Measurements from ENCODE around the gene RPL27A. TPM values are rescaled to one million over a fixed set of nuclear protein-coding genes. Genes with fewer than 3 reads are reported as not detected.

RPL27A gene
- total RNA-seq, 1 donor from 2014 or later = 766 TPM

DNA sequence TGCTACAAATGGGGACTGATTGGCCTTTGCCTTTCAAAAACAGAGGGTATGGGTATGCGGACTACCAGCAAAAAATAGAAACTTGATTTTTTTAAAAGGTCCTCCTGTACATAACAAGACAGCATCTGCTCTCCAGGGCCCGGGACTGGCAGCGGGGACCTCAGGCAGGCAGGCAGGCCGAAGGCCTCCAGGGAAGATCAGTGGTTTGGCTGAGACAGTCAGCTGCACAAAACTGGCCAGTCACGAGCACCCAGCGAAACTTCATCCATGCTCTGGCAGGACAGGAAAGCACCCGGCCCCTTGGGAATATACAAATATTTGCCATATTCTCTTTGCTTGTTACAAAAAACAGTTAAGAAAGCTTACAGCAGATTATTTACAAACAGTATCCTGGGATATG lies 11.0 kb downstream of the RPL27A start:
- Mint-ChIP-seq H3K4me1 (ENCODE audit: low read depth) (peaks cover 19% of the 10 kb centered on the region), H3K4me3 (ENCODE audit: low read depth) (no peak overlapping the region), H3K27ac (no peak overlapping the region), H3K36me3 (ENCODE audit: low read depth) (peaks cover 69% of the 10 kb centered on the region), H3K9me3 (no peaks in the 10 kb centered on the region), H3K27me3 (ENCODE audit: low read depth) (no peaks in the 10 kb centered on the region)
- no peak for DNase-seq (ENCODE audit: low spot score)
- intact Hi-C loops (cut with micrococcal nuclease) = no loop called here

DNA sequence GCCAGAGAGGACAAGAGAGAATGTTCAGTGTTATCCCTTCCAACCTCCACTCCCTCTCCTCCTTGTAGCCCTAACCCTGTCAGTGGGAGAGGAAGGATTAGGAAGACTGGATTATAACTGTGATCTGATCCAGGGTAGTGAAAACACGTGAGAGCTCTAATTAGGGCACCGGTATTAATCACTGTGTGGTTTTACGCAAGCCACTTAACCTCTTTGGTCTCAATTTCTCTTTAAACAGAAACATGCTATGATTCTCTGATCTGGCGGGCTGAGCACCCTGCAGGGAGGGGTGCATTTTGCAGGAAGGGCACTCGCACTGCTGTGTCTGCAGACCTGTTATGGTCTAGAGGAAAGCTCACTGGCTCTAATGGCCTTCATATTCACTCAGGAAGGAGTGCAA lies 11.5 kb downstream of the RPL27A start:
- no peak for DNase-seq (ENCODE audit: low spot score)
- peaks cover 63% of the 10 kb centered on the region for H3K36me3 Mint-ChIP-seq (ENCODE audit: low read depth)
- H3K9me3 Mint-ChIP-seq = no peaks in the 10 kb centered on the region
- H3K4me1 Mint-ChIP-seq (ENCODE audit: low read depth) = peaks cover 14% of the 10 kb centered on the region
- H3K27me3 Mint-ChIP-seq (ENCODE audit: low read depth) = no peaks in the 10 kb centered on the region
- intact Hi-C loops (cut with micrococcal nuclease) = no loop called here
- no peak overlapping the region for H3K4me3 Mint-ChIP-seq (ENCODE audit: low read depth)
- no peak overlapping the region for H3K27ac Mint-ChIP-seq

DNA sequence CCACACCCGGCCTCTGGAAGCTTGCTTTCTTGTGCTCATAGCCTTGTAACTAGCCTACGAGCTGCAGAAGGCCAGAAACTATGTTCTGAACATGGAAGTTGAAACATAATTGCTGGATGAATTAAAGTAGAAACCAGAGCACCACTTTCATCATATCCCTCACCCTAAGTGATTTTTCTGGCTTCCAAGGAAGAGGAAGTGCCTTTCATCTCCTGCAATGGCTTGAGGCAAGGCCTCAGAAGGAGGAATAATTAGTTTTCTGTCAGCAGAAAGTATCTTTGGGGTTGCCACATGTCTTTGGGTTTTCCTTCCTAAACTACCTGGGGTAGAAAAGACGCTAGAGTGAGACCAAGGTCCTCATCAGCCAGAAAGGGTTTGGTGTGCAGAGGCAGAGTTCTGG lies 14.5 kb downstream of the RPL27A start:
- intact Hi-C loops (cut with micrococcal nuclease) = no loop called here
- no peaks in the 10 kb centered on the region for H3K4me1 Mint-ChIP-seq (ENCODE audit: low read depth)
- H3K4me3 Mint-ChIP-seq (ENCODE audit: low read depth) = no peak overlapping the region
- no peaks in the 10 kb centered on the region for H3K9me3 Mint-ChIP-seq
- no peaks in the 10 kb centered on the region for H3K27me3 Mint-ChIP-seq (ENCODE audit: low read depth)
- H3K36me3 Mint-ChIP-seq (ENCODE audit: low read depth) = peaks cover 35% of the 10 kb centered on the region
- no peak for DNase-seq (ENCODE audit: low spot score)
- no peak overlapping the region for H3K27ac Mint-ChIP-seq

DNA sequence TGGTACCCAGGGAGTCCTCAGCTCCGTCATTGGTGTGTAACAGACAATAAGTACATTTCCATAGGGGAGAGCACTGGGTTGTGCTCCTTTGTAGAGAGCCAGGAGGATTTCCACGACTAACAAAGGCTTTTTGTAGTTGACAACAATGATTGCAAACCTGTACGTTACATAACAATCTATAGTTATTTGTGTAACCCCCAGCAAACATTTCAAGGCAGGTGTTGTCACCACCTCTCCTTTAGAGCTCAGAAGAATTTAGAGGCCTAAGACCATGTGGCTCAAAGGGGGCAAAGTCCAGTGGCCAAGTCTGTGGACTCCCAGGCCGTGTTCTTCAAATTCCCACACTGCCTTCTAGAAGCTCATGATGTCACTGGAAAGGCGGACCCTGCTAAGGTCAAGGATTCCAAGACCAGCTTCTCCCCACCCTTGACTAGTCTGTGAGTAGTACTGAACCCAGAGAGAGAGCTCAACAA lies 15.8 kb downstream of the RPL27A start:
- Mint-ChIP-seq H3K27me3 (ENCODE audit: low read depth) (no peaks in the 10 kb centered on the region), H3K9me3 (no peaks in the 10 kb centered on the region), H3K27ac (no peak overlapping the region), H3K4me1 (ENCODE audit: low read depth) (no peaks in the 10 kb centered on the region), H3K36me3 (ENCODE audit: low read depth) (peaks cover 25% of the 10 kb centered on the region), H3K4me3 (ENCODE audit: low read depth) (no peak overlapping the region)
- no peak for DNase-seq (ENCODE audit: low spot score)
- intact Hi-C loops (cut with micrococcal nuclease) = no loop called here

DNA sequence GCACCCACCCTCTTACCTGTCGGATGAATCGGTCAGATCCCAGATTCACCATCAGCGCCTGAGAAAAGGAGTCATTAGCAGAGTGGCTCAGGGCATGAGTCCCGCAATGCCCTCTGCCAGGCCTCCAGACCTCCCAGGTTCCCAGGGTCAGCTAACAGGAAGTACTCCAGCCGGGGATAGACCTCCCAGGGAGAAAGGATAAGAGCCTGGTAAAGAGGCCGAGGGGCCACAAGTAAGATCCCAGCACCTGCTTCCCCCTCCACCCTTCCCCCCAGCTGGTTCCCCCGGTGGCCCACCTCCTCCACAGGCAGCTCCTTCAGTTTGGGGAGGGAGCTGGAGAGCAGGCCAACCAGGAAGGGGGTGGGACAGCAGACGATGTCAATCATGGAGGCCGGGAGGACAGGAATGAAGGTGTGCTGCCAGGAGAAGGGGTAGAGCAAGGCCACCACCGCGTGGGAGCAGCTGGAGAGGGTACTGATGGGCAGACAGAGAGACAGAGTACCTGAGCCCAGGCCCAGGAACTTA lies 16.4 kb downstream of the RPL27A start:
- no peak overlapping the region for H3K4me3 Mint-ChIP-seq (ENCODE audit: low read depth)
- intact Hi-C loops (cut with micrococcal nuclease) = no loop called here
- peaks cover 20% of the 10 kb centered on the region for H3K36me3 Mint-ChIP-seq (ENCODE audit: low read depth)
- no peak for DNase-seq (ENCODE audit: low spot score)
- no peaks in the 10 kb centered on the region for H3K4me1 Mint-ChIP-seq (ENCODE audit: low read depth)
- no peak overlapping the region for H3K27ac Mint-ChIP-seq
- H3K9me3 Mint-ChIP-seq = no peaks in the 10 kb centered on the region
- H3K27me3 Mint-ChIP-seq (ENCODE audit: low read depth) = no peaks in the 10 kb centered on the region

DNA sequence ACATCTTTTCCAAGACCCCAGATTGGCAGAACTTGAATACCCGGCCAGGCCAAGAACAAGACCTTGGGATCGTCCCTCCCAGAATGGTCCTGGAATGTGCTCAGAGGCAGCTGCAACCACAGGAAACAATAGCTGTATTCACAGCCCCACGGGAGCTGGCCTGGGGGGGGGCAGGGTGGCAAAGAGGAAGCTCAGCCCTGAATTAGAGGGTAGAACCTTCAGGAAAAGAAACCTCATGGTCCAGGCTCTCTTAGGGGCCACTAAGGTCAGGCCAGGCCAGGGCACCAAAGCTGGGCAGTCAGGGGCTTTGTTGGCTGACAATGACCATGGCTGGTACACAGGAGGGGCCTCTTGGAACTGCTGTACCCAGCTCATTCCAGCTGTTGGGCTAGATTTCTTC lies 17.3 kb downstream of the RPL27A start:
- Mint-ChIP-seq H3K27ac (no peak overlapping the region), H3K9me3 (no peaks in the 10 kb centered on the region), H3K4me1 (ENCODE audit: low read depth) (no peaks in the 10 kb centered on the region), H3K27me3 (ENCODE audit: low read depth) (no peaks in the 10 kb centered on the region), H3K36me3 (ENCODE audit: low read depth) (peaks cover 14% of the 10 kb centered on the region), H3K4me3 (ENCODE audit: low read depth) (no peak overlapping the region)
- no peak for DNase-seq (ENCODE audit: low spot score)
- intact Hi-C loops (cut with micrococcal nuclease) = no loop called here

DNA sequence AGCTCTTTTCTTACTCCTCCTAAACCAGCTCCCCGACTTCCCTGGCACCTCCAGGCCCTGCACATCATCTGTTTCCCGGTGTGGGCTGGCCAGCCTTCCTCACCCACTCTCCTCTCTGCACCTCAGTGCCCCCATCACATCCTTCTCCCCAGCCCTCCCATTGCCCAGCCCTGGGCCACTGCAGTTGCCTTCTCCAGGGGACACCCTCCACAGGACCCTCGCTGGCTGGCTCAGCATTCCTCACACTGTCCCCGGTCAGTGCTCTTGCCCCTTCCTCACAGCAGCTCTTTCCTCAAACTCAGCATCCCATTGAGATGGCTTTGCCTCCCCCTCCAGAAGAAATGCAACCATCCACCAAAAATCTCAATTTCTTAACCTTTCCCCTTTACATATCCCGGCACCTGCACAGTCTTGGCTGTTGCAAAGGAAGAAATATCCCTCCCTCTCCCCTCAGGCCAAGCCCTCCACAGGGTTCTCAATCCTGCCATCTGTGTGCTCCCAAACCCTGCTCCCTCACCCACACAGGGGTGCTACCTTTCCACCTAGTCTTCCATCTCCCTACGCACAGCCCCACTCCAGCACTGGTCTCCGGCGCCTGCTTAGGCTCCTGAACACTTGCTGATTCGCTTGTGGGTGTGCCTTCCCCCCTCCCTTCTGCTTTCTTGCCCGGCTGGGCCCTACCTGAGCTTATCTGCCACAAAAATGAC lies 19.5 kb downstream of the RPL27A start:
- intact Hi-C loops (cut with micrococcal nuclease) = no loop called here
- no peak for DNase-seq (ENCODE audit: low spot score)
- Mint-ChIP-seq H3K9me3 (no peaks in the 10 kb centered on the region), H3K4me3 (ENCODE audit: low read depth) (no peak overlapping the region), H3K36me3 (ENCODE audit: low read depth) (peaks cover 4% of the 10 kb centered on the region), H3K4me1 (ENCODE audit: low read depth) (no peaks in the 10 kb centered on the region), H3K27me3 (ENCODE audit: low read depth) (no peaks in the 10 kb centered on the region), H3K27ac (no peak overlapping the region)

DNA sequence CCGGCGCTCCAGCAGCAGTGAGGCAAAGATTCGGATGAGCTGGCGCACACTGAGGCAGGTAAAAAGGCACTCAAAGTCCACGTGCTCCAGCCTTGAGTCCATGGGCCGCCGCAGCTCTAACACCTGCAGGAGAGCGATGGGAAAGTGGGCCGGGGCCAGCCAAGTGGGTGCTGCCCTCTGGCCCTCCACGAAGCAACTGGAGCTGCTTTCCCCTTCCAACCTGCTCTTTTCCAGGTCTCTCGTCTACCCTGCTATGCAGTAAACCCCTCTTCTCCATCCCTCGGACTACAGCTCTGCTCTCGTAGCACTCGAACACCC lies 20.0 kb downstream of the RPL27A start:
- Mint-ChIP-seq H3K27me3 (ENCODE audit: low read depth) (no peaks in the 10 kb centered on the region), H3K36me3 (ENCODE audit: low read depth) (no peaks in the 10 kb centered on the region), H3K4me3 (ENCODE audit: low read depth) (no peak overlapping the region), H3K4me1 (ENCODE audit: low read depth) (no peaks in the 10 kb centered on the region), H3K9me3 (no peaks in the 10 kb centered on the region), H3K27ac (no peak overlapping the region)
- DNase-seq (ENCODE audit: low spot score) = no peak
- intact Hi-C loops (cut with micrococcal nuclease) = no loop called here

DNA sequence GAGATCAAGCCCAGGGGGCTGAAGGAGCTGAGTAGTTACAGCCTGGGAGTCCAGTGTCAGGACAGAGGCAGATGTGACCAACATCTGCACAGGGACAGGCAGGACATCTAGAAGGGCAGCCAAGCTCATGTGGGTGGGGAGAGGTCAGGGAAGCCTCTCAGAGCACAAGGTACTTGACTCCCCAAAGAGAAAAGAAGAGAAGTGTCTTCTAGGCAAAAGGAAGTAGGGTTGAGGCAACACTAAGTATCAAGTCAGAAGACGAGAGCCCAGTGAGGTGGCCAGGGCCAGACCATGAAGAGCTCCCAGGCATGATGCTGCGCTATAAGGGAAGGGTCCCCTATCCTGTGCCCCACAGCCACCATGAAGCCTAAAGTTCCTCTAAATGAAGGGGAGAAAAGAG lies 21.5 kb downstream of the RPL27A start:
- H3K27ac Mint-ChIP-seq = no peak overlapping the region
- no peaks in the 10 kb centered on the region for H3K4me1 Mint-ChIP-seq (ENCODE audit: low read depth)
- no peaks in the 10 kb centered on the region for H3K36me3 Mint-ChIP-seq (ENCODE audit: low read depth)
- no peaks in the 10 kb centered on the region for H3K9me3 Mint-ChIP-seq
- H3K4me3 Mint-ChIP-seq (ENCODE audit: low read depth) = no peak overlapping the region
- no peak for DNase-seq (ENCODE audit: low spot score)
- no peaks in the 10 kb centered on the region for H3K27me3 Mint-ChIP-seq (ENCODE audit: low read depth)
- intact Hi-C loops (cut with micrococcal nuclease) = no loop called here

DNA sequence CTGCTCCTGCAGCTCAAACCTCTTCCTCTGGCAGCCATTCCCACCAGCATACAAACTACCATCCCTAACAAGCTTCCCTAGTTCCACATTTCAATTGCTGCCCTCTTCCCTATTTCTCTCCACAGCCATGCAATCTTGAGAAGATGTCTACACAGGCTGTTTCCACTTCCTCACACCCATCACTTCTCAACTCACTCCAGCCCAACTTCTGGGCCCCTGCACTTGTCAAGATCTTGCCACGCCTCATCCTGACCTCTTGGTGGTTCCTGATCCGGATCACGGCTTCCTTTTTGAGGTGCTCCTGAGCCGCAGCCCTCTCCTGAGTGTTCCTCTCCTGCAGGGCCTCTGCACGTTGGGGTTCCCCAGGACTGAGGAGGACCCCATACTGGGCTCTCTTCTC lies 22.6 kb downstream of the RPL27A start:
- DNase-seq (ENCODE audit: low spot score) = no peak
- H3K4me3 Mint-ChIP-seq (ENCODE audit: low read depth) = no peak overlapping the region
- no peaks in the 10 kb centered on the region for H3K36me3 Mint-ChIP-seq (ENCODE audit: low read depth)
- no peaks in the 10 kb centered on the region for H3K27me3 Mint-ChIP-seq (ENCODE audit: low read depth)
- intact Hi-C loops (cut with micrococcal nuclease) = no loop called here
- H3K9me3 Mint-ChIP-seq = no peaks in the 10 kb centered on the region
- H3K27ac Mint-ChIP-seq = no peak overlapping the region
- H3K4me1 Mint-ChIP-seq (ENCODE audit: low read depth) = no peaks in the 10 kb centered on the region

DNA sequence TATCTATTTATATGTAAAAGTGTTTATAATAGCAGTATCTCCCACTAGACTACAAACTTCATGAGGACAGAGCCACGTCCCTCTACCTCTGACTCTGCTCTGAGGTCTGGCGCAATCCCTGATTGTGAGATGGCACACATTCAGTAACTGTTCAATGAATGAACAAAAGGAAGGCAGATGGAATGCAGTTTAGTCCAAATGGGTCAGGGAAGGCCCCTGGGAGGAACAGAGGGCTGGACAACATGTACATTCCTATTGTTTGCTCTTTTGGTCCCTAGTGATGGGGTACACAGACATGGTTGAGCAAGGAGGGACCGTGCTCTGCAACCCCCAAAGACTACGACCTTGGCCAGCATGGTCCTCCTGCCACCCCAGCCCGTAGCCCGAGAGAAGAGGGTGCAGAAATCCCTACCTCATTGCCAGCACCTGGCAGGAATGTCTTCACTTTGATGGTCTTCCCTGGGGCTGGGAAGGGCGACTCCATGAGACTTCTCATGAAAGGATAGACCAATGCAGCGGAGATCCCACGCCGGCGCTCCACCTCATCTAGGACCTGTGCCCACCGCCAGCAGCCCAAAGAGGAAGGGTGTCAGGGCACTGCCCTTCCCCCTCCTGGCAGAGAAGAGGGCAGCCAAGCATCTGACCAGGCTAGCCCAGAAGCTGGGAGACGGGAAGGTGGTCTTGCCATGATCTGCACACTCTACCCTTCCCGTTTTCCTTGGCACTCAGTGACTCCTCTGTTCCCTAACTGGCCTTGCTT lies 24.3 kb downstream of the RPL27A start:
- Mint-ChIP-seq H3K36me3 (ENCODE audit: low read depth) (no peaks in the 10 kb centered on the region), H3K4me1 (ENCODE audit: low read depth) (no peaks in the 10 kb centered on the region), H3K9me3 (no peaks in the 10 kb centered on the region), H3K27me3 (ENCODE audit: low read depth) (no peaks in the 10 kb centered on the region), H3K4me3 (ENCODE audit: low read depth) (no peak overlapping the region), H3K27ac (no peak overlapping the region)
- intact Hi-C loops (cut with micrococcal nuclease) = no loop called here
- DNase-seq (ENCODE audit: low spot score) = no peak

DNA sequence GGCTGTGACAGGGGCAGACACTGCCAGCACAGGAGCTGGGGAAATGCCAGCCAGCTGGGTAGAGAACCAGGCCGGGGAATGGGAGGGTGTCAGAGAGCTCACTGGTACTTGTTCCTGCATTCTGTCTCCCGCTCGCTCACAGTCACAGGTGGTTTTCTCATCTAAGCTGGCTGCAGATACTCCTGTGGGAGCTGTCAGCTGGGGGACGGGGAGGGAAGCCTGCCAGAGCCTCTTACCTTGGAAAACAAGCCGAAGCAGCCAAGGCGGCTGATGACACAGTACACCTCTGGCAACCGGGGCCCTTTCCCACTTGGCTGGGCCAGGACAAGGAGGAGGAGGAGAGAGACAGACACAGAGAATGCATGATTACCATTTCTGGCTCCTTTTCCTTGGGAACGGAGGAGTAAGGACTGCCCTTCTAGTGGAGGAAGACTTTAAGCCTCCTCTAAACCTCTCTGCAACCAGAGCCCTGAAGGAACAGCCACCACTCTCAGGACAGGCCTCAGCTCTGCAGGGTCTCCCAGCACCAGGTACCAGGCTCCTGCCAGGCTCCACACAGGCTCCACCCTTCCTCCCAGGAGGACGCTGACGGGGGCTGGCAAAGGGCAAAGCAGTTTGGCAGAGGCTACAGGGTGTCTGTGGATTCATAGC lies 25.1 kb downstream of the RPL27A start:
- intact Hi-C loops (cut with micrococcal nuclease) = no loop called here
- no peaks in the 10 kb centered on the region for H3K36me3 Mint-ChIP-seq (ENCODE audit: low read depth)
- H3K9me3 Mint-ChIP-seq = no peaks in the 10 kb centered on the region
- H3K27ac Mint-ChIP-seq = no peak overlapping the region
- no peaks in the 10 kb centered on the region for H3K27me3 Mint-ChIP-seq (ENCODE audit: low read depth)
- H3K4me1 Mint-ChIP-seq (ENCODE audit: low read depth) = no peaks in the 10 kb centered on the region
- DNase-seq (ENCODE audit: low spot score) = no peak
- no peak overlapping the region for H3K4me3 Mint-ChIP-seq (ENCODE audit: low read depth)
